NCI-H146 treated with DMSO at 0.1 percent for 48 hours (cell line): ENCODE data around the gene MSGN1.

ENCODE experiments used
- DNase-seq: peaks from one replicate; lab custom pipeline; 2025; ENCODE audit not compliant: unreplicated experiment; lab: John Stamatoyannopoulos, UW

The MSGN1 gene

GRCh38 chr2:17816396-17817245 lies at the start of gene MSGN1:
TSS of gene MSGN1 (plus strand) at chr2:17816460. CDS start at chr2:17816519, 59 bp downstream.
- no peak for DNase-seq

- DNase-seq: no peak
These were observed 47.4 kb upstream of the MSGN1 start for GRCh38 chr2:17768894-17769293.

GRCh38 chr2:17771956-17772355 lies 44.3 kb upstream of the MSGN1 start:
- no peak for DNase-seq

- DNase-seq: no peak
These were observed 43.7 kb upstream of the MSGN1 start for GRCh38 chr2:17772532-17772931.

DNA sequence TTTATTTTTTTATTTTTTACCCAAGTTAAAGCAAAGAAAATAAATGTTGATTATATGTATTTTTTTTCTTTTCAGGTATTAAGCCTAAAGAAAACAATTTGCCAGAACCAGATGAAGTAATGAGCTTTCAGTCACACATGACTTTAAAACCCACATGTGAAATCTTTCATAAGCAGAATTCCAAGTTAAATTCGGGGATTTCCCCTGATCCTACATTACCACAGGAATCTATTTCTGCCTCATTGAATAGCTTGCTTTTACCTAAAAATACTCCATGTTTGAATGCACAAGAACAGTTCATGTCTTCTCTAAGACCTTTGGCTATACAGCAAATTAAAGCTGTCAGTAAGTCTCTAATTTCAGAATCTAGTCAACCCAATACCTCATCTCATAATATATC lies 35.7 kb upstream of the MSGN1 start:
- no peak for DNase-seq

GRCh38 chr2:17781482-17781881 lies 34.8 kb upstream of the MSGN1 start:
- DNase-seq: no peak

- no peak for DNase-seq
These were observed 29.5 kb upstream of the MSGN1 start for GRCh38 chr2:17786727-17787126.

- no peak for DNase-seq
These were observed 27.5 kb upstream of the MSGN1 start for GRCh38 chr2:17788773-17789172.

GRCh38 chr2:17790536-17790935 lies 25.7 kb upstream of the MSGN1 start:
- no peak for DNase-seq

GRCh38 chr2:17791121-17791816 lies 25.0 kb upstream of the MSGN1 start:
- no peak for DNase-seq

GRCh38 chr2:17791817-17792130 lies 24.5 kb upstream of the MSGN1 start:
- DNase-seq: no peak

DNA sequence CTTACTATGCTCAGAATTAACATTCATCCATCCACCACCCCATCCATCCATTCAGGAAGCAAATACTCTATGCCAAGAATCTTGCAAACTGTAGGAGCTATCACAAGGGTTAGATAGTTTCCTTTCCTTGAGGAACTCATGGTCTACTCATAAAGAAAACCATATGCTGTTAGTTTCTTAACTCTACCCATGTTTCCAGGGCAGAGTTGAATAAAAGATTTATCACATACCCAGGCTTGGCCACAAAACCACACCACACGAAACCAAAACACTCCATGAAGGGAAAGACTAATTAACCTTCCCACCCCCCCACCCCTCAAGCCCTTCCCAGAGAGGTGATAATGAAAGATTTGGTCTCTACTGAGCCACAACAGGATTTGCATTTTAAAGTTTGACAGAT lies 23.7 kb upstream of the MSGN1 start:
- no peak for DNase-seq

- no peak for DNase-seq
These were observed 23.0 kb upstream of the MSGN1 start for GRCh38 chr2:17793296-17793695.

DNA sequence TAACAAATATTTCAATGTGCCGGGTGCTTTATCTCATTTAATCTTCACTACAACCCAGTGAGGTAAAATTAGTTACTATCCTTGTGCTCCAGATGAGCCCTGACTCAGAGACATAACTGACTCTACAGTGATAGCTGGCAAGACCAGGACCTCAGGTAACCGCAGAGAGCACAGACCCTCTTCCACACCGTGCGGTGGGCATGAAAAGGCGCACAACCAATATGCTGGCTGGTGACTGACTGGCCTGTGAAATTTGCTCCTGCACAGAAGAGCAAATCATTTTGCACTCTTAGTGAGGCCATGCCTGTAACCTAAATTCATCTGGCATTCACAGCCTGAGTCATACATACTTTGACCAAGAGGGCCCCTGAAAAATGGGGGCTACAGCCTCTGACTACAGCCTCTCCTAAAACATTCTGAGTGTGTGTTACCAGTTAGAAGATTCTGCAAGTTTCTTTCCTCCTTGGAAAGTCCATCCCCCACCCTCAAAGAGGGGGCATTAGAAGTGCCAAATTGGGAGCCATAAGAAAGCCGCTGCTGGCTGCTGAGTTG lies 22.4 kb upstream of the MSGN1 start:
- no peak for DNase-seq

DNA sequence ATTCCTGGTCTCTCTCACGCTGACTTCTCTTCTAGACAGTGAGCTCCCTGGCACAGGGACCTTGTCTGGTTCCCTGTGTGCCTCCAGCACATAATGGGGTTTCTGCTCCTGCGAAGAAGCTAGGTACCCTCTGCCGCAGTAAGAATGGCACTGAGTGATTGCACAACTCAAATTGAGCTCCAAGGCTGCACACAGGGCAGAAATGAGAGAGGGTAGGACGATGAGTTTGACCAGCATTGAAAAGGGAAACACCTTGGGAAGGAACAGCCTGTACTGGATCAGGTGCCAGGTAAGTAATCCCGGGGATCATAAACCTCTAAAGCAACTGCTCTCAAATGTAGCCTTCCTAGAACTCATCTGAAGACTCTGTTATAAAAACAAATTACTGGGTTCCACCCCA lies 21.0 kb upstream of the MSGN1 start:
- DNase-seq: no peak

GRCh38 chr2:17798338-17798737 lies 17.9 kb upstream of the MSGN1 start:
- no peak for DNase-seq

DNA sequence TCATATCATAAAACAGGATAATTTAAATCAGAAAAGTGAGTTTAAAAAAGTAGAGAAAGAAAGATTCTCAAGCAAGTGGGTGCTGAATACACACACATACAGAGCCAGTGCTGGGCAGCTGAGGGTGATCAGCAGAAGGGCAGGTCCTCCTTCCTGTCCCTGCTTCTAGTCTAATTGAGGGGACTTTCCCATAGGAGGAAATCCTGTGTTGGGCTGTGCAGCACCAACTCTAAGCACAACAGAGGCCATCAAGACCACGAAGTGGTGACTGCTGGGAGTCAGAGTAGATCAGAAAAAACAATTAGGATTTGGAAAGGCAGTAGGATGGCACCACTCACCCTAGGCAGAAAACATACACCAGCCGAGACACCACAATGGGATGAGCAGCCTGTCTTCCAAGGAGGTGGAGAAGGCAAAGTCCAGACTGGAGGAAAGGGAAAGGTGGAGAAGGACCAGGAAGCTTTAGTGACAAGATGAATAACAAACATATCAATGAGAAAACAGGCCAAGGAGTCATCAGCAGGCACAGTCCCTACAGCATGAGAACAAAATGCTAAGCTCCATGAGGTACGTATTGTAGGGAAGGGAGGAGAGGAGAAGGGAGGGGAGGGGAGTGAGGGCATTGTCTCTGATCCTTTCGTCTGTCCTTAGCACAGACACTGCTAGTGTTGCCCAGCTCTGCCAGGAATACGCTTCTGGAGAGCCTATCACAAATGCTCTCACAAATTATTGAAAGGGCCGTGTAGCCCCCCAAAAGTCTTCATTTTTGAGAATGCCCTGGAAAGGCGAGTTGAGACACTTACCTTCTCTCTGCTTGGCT lies 16.7 kb upstream of the MSGN1 start:
- DNase-seq: no peak

DNA sequence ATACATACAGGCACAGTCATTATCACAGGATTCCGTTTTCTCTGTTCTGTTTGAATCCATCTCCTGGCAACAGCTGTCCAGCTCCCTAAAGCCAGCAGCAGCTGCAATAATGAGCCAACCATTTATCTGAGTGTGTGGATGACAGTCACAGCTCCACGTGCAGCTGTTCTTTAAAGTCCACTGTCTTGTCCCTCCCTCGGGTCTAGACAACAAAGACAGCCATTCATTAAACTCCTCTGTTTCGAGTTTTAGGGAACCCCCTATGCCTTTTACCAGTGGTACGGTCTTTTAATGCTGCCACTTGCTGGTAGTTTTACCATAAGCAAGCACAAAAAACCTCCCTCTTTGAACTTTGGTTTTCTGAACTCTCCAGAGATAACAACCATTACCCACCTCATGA lies 16.0 kb upstream of the MSGN1 start:
- peak; percentile 18 for DNase-seq

- peak; percentile 2 for DNase-seq
These were observed 15.4 kb upstream of the MSGN1 start for GRCh38 chr2:17800693-17801458.

DNA sequence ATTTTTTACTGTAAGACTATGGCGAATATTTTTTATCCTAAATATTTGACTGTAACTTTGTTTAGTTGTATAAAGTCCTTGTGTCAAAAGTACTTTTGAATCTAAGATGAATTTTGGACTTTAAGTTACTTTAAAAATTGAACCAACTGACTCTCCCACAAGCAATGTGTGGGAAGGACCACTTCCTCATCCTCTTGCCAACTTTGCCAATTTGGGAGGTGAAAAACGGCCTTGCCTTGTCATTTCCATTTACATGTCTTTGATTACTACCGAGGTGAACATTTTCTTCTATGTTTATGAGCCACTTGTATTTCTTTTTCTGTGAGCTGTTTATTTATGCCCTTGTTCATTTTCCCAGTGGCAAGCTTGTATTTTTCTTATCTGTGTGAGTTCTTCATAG lies 12.8 kb upstream of the MSGN1 start:
- DNase-seq: no peak

GRCh38 chr2:17804358-17804757 lies 11.9 kb upstream of the MSGN1 start:
- no peak for DNase-seq
